ENCODE data around the gene GJB4.

GJB4 gene

DNA sequence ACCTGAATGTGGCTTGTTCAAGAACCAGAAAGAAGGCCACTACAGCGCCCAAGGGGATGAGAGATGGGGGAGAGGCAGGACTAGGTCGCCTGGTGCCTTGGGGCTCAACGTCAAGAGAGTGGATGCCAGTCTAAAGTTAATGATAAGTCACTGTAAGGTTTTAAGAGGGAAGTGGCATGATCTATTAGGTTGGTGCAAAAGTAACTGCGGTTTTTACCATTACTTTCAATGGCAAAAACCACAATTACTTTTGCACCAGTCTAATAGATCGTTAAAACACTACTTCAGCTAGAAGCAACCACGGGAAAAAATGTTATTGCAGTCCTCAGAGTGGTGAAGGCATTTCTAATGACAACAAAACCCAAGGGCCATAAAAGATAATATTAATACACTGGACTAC is 18.8 kb downstream of the GJB4 start:
- DNase-seq (ENCODE audit: low spot score) = no peak

DNA sequence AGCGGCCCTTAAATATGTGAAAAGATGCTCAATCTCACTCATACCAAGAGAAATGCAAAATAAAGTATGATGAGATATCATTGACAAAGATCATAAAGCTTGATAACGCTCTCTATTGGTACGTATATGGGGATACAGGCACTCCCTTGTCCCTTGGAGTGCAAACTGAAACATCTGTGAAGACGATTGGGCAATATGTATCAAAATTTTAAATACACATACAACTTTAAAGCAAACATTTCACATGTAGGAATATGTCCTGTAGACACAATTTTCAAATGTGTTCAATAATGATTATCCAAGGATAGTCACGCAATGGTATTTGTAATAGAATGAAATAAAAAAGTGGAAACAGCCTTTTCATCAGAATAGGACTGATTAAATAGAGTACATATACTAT is 19.5 kb downstream of the GJB4 start:
- DNase-seq (ENCODE audit: low spot score) = no peak

DNA sequence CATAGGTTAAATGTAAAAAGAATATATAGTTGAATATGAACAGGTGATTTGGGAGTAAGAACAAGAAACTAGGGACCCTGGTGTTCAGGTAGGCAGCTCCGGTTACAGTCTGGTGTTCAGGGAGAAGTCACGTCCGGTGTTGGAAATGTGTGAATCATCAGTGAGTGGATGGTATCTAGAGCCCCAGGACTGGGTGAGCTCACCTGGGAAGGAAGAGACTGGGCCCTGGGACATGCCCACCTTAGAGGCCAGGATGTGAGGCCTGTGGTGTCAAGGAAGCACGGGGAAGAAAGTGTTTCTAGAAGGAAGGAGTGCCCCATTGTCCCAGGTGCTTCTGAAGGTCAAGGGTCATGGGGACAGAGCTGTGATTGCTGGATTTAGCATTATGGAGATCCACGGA is 20.0 kb downstream of the GJB4 start:
- no peak for DNase-seq (ENCODE audit: low spot score)

DNA sequence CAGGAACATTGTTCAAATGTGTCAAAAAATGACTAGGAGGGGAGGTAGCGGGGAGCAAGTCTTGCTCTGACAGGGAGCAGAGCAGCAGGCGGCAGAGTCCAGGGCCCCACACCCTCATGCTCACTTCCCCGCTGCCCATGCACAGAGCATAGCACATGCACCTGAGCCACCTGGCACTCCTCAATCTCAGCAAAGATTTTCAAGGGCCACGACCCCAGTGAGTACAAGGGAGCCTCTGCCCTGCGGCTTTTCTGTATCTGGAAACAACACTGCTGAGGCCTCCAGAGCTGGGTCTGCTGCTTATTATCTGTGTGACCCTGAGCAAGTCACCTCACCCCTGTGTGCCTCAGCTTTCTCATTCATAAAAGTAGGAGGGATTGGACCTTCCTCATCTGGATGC is 20.4 kb downstream of the GJB4 start:
- DNase-seq (ENCODE audit: low spot score) = no peak

DNA sequence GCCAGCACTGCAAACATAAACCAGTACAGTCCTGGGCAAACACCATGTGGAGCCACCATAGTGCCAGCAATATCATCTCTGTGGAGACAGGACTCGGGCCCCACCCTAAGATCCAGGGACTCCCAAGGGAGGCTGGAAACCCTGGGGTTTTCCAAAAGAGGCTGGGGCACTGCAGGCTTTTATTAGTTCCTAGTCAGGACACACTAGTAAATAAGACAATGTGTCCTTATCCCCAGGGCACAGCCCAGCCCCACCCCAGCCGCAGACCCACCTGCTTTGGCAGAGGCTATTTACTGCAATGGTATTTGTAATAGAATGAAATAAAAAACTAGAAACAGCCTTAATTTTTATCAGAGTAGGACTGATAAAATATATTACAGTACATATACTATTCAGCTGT is 21.0 kb downstream of the GJB4 start:
- DNase-seq (ENCODE audit: low spot score) = no peak

DNA sequence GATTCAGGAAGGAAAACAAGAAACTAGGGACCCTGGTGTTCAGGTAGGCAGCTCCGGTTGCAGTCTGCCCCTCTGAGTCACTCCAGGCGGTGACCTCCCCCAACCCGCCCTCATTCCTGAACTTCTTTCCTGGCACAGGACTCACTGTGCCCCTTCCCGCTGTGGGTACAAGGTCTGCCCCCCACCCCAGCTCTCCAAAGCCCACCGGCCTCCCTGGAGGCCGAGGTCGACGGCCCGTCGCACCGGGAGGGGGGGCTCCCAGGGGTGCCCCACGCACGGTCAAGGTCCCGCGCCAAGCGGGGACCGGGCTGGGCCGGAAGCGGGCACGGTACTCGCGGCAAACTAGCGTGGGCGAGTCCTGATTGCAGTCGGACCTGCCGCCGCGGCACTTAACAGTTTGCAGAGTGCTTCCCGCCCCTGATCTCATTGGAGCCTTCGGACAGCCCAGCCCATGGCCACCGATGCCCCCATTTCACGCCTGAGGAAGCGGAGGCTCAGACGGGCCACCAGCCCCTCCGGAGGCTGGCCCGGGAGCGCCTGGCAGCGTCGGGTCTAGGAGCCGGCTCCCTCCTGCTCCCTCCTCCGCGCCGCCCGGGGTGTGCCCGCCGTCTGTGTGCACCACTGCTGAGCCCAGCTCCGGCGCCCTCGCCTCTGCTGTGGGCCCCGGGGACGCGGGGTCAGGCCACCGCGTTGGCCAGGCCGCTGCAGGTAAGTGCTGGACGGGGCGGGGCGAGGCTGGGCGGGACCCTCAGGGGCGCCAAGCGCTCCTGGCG is 21.7 kb downstream of the GJB4 start, which contains the start of gene GJB3:
TSS of gene GJB3 (plus strand) at position 144 of the 773 bp plus-strand sequence. CDS start 3,549 bp downstream, outside the sequence.
- DNase-seq (ENCODE audit: low spot score) = peak; percentile 58

DNA sequence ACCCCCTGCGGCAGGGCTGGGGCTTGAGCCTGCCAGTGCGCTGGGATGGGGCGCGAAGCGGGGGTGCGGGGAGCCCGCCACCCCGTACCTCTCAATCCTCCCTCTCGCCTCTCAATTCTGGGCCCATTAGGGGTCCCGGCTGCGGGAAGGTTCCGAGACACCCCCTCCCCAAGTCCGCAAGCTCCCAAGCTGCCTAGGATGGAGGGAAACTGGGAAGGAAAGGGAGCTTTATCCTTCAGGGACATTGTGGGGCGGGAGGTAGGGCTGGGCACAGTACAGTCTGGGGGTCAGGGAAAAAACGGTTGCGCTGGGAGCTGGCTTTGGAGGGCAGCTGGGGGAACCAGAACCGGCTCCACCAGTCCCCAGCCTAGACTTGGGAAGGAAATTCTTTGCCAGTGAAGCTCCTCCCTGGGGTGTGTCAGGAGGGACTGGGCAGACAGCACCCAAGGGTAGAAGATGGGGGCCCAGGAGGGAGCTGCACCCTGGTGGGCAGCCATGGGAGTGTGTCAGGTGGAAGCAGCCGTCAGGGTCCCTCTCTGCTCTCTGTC is 22.4 kb downstream of the GJB4 start:
- no peak for DNase-seq (ENCODE audit: low spot score)

DNA sequence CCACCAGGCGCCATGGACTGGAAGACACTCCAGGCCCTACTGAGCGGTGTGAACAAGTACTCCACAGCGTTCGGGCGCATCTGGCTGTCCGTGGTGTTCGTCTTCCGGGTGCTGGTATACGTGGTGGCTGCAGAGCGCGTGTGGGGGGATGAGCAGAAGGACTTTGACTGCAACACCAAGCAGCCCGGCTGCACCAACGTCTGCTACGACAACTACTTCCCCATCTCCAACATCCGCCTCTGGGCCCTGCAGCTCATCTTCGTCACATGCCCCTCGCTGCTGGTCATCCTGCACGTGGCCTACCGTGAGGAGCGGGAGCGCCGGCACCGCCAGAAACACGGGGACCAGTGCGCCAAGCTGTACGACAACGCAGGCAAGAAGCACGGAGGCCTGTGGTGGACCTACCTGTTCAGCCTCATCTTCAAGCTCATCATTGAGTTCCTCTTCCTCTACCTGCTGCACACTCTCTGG is 25.2 kb downstream of the GJB4 start:
- DNase-seq (ENCODE audit: low spot score) = no peak

DNA sequence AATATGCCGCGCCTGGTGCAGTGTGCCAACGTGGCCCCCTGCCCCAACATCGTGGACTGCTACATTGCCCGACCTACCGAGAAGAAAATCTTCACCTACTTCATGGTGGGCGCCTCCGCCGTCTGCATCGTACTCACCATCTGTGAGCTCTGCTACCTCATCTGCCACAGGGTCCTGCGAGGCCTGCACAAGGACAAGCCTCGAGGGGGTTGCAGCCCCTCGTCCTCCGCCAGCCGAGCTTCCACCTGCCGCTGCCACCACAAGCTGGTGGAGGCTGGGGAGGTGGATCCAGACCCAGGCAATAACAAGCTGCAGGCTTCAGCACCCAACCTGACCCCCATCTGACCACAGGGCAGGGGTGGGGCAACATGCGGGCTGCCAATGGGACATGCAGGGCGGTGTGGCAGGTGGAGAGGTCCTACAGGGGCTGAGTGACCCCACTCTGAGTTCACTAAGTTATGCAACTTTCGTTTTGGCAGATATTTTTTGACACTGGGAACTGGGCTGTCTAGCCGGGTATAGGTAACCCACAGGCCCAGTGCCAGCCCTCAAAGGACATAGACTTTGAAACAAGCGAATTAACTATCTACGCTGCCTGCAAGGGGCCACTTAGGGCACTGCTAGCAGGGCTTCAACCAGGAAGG is 25.8 kb downstream of the GJB4 start:
- DNase-seq (ENCODE audit: low spot score) = no peak

DNA sequence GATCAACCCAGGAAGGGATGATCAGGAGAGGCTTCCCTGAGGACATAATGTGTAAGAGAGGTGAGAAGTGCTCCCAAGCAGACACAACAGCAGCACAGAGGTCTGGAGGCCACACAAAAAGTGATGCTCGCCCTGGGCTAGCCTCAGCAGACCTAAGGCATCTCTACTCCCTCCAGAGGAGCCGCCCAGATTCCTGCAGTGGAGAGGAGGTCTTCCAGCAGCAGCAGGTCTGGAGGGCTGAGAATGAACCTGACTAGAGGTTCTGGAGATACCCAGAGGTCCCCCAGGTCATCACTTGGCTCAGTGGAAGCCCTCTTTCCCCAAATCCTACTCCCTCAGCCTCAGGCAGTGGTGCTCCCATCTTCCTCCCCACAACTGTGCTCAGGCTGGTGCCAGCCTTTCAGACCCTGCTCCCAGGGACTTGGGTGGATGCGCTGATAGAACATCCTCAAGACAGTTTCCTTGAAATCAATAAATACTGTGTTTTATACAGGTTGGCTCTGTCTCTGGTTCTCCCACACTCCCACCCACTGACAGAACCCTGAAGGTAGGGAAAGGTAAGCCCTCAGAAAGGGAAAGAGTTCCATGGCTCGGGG is 26.4 kb downstream of the GJB4 start:
- DNase-seq (ENCODE audit: low spot score) = no peak

DNA sequence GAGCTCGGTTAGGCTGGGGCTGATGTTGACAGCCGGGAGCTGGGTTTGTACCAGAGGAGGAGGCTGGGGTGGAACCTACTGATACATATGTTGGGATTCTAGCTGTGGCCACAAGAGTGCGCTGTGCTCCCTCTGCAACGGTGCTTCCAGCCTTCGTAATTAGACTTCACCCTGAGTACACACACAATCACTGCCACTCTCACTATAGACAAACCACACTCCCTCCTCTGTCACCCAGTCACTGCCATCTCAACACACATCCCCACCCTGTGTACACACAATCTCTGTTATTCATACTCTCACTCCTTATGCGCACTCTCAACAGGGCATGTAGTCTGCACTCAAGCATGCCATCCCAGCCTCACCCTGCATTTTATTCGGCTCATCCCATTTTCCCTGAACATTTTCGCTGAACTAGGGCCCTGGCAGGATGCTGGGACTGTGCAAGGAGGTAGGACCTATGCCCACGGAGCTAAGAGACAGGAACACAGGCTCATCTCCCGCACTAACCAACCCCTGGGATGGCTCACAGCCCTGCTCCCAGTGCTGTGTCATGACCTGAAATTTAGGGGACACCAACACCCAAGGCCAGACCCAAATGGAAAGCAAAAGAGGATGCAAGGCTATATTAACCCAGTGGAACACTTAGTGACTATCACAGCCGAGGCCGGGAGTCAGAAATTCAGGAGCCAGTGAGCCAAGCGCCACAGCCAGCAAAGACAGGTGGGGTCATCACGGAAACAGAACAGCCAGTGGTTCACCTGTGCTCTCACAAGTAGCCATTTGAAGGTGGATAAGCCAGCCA is 27.2 kb downstream of the GJB4 start:
- peak; percentile 91 for DNase-seq (ENCODE audit: low spot score)

DNA sequence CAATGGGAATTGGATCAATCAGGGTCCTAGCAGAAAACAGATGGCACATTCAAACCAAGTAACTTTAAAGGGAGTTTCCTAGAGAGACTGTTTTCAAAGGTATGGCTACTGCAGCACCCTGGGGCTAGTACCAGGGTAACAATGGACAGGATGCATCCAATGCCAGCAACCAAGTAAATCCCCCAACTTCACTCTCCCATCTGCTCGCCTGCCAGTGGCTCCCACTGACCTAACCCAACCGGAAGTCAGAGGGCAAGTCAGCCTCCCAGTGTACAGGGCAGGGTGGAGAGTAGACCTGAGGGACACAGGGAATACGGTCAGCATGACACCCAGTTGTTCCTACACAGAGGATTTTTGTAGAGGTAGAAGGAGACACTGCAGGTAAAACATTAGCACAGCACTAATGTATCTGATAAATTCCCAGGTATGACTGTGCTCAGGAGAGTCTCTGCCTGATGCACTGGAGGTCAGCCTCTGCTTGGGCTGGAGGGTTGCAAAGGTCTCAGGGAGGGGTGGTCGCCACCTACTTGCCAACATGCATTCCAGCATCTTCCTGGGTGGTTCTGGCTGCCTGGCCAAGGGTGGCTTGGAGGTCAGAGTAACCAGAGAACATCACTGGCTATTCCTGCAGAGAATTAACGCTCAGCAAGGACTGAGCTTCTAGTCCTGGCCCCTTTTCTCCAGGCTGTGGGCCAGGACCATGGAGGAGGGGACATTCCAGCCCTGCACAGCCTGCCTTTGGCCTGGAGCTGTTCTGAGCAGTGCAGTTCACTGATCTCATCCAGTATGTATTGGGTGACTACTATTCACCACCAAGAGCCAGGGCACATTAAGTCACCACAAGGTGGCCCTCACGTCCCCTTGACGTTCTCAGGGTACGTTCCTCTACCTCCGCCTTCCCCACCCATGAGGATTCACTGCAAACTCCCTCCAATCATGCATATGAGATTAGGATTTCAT is 28.2 kb downstream of the GJB4 start:
- DNase-seq (ENCODE audit: low spot score) = no peak

DNA sequence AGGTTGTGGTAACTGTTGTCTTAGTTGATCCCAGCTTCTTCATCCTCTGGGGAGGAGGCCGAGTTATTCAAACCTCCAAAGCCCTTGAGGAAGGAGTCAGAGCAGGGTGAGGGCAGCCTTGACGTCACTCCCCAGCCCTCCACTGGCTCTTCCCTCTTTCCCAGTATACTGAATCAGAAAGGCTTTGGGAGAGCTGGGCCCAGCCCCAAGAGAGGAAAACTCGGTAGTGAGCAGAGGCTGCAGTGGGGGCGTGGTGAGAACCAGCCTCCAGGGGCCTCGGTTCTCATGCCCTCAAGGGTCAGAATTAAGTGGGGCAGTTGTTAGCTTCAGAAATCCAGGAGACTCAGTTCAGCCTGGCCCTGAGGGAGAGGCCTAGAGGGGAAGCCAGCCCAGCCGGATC is 31.4 kb downstream of the GJB4 start:
- no peak for DNase-seq (ENCODE audit: low spot score)

DNA sequence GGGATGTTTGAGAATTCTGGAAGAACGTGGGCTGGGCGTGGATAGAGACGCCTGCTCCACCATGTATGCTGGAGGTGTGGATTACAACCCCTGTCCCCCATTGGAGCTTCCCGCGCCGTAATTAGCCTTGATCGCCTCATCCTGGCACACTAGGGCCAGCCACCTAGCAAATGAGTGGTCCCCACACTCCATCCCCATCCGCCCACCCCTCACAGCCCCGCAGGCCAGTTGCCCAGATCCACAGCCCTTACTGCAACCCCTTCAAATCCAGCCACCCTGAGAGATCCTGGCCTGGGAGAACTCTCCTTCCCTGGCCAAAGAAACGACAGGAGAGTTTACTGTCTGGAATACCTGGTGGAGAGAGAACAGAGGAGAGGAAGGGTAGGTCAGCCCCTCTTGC is 32.9 kb downstream of the GJB4 start:
- no peak for DNase-seq (ENCODE audit: low spot score)

DNA sequence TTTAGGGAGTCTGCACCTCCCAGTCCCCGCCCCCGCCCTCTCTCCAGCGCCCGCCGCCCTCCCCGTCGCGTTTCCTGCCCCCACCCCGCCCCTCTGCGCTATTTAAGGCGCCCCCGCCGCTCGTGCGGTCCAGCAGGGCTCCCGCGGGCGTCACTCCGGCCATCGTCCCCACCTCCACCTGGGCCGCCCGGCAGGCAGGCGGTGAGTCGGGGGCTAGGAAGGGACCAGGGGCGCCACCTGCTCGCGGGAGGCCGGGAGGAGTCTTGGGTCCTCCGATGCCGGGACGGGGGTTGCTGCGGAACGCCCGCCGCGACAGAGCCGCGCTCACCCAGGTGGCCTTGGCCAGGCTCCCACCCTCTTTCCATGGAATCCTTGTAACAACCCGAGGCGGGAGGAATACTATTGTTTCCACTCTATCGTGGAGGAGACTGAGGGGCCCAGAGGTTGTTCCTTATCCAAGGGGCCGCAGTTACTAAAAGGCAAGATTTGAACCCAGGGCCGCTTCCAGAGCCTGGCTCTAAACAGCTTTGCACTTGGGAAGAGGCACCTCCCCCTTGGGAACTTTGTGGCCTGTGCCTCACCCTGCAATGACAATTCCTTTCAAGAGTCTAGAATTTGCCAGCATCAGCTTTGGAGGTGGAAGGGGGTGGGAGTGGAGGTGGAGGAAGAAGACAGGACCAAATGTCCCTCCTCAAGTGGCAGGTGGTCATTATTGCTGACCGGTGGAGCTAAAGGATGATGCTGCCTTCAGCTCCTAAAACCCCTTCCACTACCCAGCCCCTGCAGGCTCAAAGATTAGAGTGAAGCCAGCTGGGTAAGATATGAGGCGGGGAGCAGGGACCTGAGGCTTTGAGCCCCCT is 33.6 kb downstream of the GJB4 start, which contains the start of gene GJA4:
TSS of gene GJA4 (plus strand) at position 132 of the 860 bp plus-strand sequence. CDS start 1,215 bp downstream, outside the sequence.
- DNase-seq (ENCODE audit: low spot score) = no peak

DNA sequence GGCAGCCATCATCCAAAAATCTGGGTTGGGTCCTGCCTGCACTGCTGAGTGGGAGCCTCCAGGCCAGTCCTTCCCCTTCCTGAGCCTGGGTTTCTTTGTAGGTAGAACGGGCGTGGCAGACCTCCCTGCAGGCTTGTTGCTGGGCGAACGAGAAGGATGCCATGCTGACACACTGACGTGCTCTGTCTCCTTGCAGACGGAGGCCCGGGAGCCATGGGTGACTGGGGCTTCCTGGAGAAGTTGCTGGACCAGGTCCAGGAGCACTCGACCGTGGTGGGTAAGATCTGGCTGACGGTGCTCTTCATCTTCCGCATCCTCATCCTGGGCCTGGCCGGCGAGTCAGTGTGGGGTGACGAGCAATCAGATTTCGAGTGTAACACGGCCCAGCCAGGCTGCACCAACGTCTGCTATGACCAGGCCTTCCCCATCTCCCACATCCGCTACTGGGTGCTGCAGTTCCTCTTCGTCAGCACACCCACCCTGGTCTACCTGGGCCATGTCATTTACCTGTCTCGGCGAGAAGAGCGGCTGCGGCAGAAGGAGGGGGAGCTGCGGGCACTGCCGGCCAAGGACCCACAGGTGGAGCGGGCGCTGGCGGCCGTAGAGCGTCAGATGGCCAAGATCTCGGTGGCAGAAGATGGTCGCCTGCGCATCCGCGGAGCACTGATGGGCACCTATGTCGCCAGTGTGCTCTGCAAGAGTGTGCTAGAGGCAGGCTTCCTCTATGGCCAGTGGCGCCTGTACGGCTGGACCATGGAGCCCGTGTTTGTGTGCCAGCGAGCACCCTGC is 34.7 kb downstream of the GJB4 start:
- DNase-seq (ENCODE audit: low spot score) = no peak

DNA sequence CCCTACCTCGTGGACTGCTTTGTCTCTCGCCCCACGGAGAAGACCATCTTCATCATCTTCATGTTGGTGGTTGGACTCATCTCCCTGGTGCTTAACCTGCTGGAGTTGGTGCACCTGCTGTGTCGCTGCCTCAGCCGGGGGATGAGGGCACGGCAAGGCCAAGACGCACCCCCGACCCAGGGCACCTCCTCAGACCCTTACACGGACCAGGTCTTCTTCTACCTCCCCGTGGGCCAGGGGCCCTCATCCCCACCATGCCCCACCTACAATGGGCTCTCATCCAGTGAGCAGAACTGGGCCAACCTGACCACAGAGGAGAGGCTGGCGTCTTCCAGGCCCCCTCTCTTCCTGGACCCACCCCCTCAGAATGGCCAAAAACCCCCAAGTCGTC is 35.2 kb downstream of the GJB4 start:
- no peak for DNase-seq (ENCODE audit: low spot score)

DNA sequence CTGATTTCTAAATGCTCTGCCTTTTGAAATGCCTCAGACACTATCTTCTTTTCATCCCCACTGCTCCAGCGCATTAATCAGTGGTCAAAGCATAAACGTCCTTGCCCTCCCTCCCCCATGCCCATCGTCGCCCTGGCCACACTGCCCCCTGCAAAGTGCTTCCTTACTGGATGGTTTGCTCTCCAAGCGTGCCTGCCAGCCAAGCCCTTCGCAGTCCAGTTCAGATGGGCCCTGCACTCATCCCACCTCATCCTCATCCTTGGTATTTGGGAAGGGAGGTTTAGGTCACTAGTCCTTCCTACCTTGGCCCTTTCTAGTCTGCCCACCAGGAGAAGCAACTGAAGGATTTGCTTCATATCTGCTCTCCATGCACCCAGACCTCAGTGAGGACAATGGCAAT is 36.4 kb downstream of the GJB4 start:
- no peak for DNase-seq (ENCODE audit: low spot score)

DNA sequence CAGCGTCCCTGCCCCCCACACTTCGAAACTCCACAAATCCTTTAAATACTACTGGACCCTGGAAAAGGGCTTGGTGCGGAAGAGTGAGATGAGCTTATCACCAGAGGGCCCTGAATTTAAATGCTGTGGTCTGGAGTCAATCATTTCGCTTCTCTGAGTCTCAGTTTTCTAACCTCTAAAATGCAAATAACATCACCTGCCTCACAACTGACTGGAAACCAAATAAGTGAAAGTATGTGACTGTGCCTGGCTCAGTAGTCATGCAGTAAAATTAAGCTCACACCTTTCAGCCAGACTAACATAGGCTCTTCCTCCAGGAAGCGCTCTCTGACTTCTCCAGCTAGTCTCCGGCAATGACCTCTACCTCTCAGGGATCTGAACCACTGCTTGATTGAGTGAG is 37.5 kb downstream of the GJB4 start:
- no peak for DNase-seq (ENCODE audit: low spot score)
